Measurements from ENCODE around the gene ACKR3.

Gene ACKR3

GRCh38 chr2:236597629-236598028, 28.0 kb downstream of the ACKR3 start:
- Histone ChIP-seq H3K4me3 (ENCODE audit: low read length in 2 of 2) (no peak overlapping the region), H3K9ac (ENCODE audit: low read depth in 1 of 2, low read length in 2 of 2) (no peak overlapping the region), H3K27ac (ENCODE audit: low read depth in 2 of 2, low read length in 2 of 2) (no peak overlapping the region), H3K27me3 (ENCODE audit: control insufficient read depth in 2 of 2, insufficient read depth in 2 of 2, low read length in 2 of 2) (peaks cover 0 to 3% of the 10 kb centered on the region in 2 donors), H3K9me3 (ENCODE audit: control insufficient read depth in 2 of 2, low read length in 2 of 2) (no peaks in the 10 kb centered on the region), H3K4me1 (ENCODE audit: control insufficient read depth in 2 of 2, insufficient read depth in 2 of 2, low read length in 2 of 2) (no peaks in the 10 kb centered on the region), H3K36me3 (ENCODE audit: control insufficient read depth in 2 of 2, insufficient read depth in 2 of 2, low read length in 2 of 2) (no peaks in the 10 kb centered on the region)

GRCh38 chr2:236599059-236599458, 29.4 kb downstream of the ACKR3 start:
- H3K27ac ChIP-seq (ENCODE audit: low read depth in 2 of 2, low read length in 2 of 2), result no peak overlapping the region
- no peaks in the 10 kb centered on the region for H3K36me3 ChIP-seq (ENCODE audit: control insufficient read depth in 2 of 2, insufficient read depth in 2 of 2, low read length in 2 of 2)
- peaks cover 0 to 3% of the 10 kb centered on the region in 2 donors for H3K27me3 ChIP-seq (ENCODE audit: control insufficient read depth in 2 of 2, insufficient read depth in 2 of 2, low read length in 2 of 2)
- H3K4me3 ChIP-seq (ENCODE audit: low read length in 2 of 2), result no peak overlapping the region
- no peaks in the 10 kb centered on the region for H3K9me3 ChIP-seq (ENCODE audit: control insufficient read depth in 2 of 2, low read length in 2 of 2)
- no peak overlapping the region for H3K9ac ChIP-seq (ENCODE audit: low read depth in 1 of 2, low read length in 2 of 2)
- no peaks in the 10 kb centered on the region for H3K4me1 ChIP-seq (ENCODE audit: control insufficient read depth in 2 of 2, insufficient read depth in 2 of 2, low read length in 2 of 2)

GRCh38 chr2:236600158-236600557, 30.5 kb downstream of the ACKR3 start:
- no peak overlapping the region for H3K9ac ChIP-seq (ENCODE audit: low read depth in 1 of 2, low read length in 2 of 2)
- no peaks in the 10 kb centered on the region for H3K9me3 ChIP-seq (ENCODE audit: control insufficient read depth in 2 of 2, low read length in 2 of 2)
- H3K27ac ChIP-seq (ENCODE audit: low read depth in 2 of 2, low read length in 2 of 2), result no peak overlapping the region
- no peak overlapping the region for H3K4me3 ChIP-seq (ENCODE audit: low read length in 2 of 2)
- no peaks in the 10 kb centered on the region for H3K36me3 ChIP-seq (ENCODE audit: control insufficient read depth in 2 of 2, insufficient read depth in 2 of 2, low read length in 2 of 2)
- H3K27me3 ChIP-seq (ENCODE audit: control insufficient read depth in 2 of 2, insufficient read depth in 2 of 2, low read length in 2 of 2), result peaks cover 0 to 3% of the 10 kb centered on the region in 2 donors
- no peaks in the 10 kb centered on the region for H3K4me1 ChIP-seq (ENCODE audit: control insufficient read depth in 2 of 2, insufficient read depth in 2 of 2, low read length in 2 of 2)

DNA sequence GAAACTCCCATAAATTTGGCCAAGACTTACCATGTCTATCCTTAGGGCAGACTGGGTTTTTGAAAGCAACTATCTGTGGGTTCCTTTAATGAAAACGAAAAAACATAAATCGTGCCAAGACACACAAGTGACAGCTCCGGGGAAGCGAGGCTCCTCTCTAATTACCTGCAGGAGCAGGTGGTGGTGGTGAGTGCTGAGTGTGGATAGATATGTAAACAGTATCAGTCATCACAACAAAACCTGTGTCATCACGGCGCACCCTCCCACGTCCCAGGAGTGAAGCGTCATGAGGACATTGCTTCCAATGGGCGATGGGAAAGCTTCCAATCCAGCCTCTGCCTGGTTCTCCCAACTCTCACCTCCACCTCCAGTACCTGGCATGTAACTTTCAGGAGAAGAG, 31.3 kb downstream of the ACKR3 start:
- Histone ChIP-seq H3K9ac (ENCODE audit: low read depth in 1 of 2, low read length in 2 of 2) (no peak overlapping the region), H3K36me3 (ENCODE audit: control insufficient read depth in 2 of 2, insufficient read depth in 2 of 2, low read length in 2 of 2) (no peaks in the 10 kb centered on the region), H3K27me3 (ENCODE audit: control insufficient read depth in 2 of 2, insufficient read depth in 2 of 2, low read length in 2 of 2) (peaks cover 0 to 3% of the 10 kb centered on the region in 2 donors), H3K27ac (ENCODE audit: low read depth in 2 of 2, low read length in 2 of 2) (no peak overlapping the region), H3K9me3 (ENCODE audit: control insufficient read depth in 2 of 2, low read length in 2 of 2) (no peaks in the 10 kb centered on the region), H3K4me1 (ENCODE audit: control insufficient read depth in 2 of 2, insufficient read depth in 2 of 2, low read length in 2 of 2) (no peaks in the 10 kb centered on the region), H3K4me3 (ENCODE audit: low read length in 2 of 2) (no peak overlapping the region)

GRCh38 chr2:236601316-236602202, 31.9 kb downstream of the ACKR3 start:
- Histone ChIP-seq H3K9ac (ENCODE audit: low read depth in 1 of 2, low read length in 2 of 2) (no peak overlapping the region), H3K4me3 (ENCODE audit: low read length in 2 of 2) (no peak overlapping the region), H3K27ac (ENCODE audit: low read depth in 2 of 2, low read length in 2 of 2) (no peak overlapping the region), H3K36me3 (ENCODE audit: control insufficient read depth in 2 of 2, insufficient read depth in 2 of 2, low read length in 2 of 2) (no peaks in the 10 kb centered on the region), H3K9me3 (ENCODE audit: control insufficient read depth in 2 of 2, low read length in 2 of 2) (no peaks in the 10 kb centered on the region), H3K4me1 (ENCODE audit: control insufficient read depth in 2 of 2, insufficient read depth in 2 of 2, low read length in 2 of 2) (no peaks in the 10 kb centered on the region), H3K27me3 (ENCODE audit: control insufficient read depth in 2 of 2, insufficient read depth in 2 of 2, low read length in 2 of 2) (peaks cover 0 to 3% of the 10 kb centered on the region in 2 donors)

GRCh38 chr2:236602678-236603077, 33.1 kb downstream of the ACKR3 start:
- Histone ChIP-seq H3K36me3 (ENCODE audit: control insufficient read depth in 2 of 2, insufficient read depth in 2 of 2, low read length in 2 of 2) (no peaks in the 10 kb centered on the region), H3K4me1 (ENCODE audit: control insufficient read depth in 2 of 2, insufficient read depth in 2 of 2, low read length in 2 of 2) (no peaks in the 10 kb centered on the region), H3K4me3 (ENCODE audit: low read length in 2 of 2) (no peak overlapping the region), H3K27ac (ENCODE audit: low read depth in 2 of 2, low read length in 2 of 2) (no peak overlapping the region), H3K9ac (ENCODE audit: low read depth in 1 of 2, low read length in 2 of 2) (no peak overlapping the region), H3K27me3 (ENCODE audit: control insufficient read depth in 2 of 2, insufficient read depth in 2 of 2, low read length in 2 of 2) (peaks cover 0 to 3% of the 10 kb centered on the region in 2 donors), H3K9me3 (ENCODE audit: control insufficient read depth in 2 of 2, low read length in 2 of 2) (no peaks in the 10 kb centered on the region)

DNA sequence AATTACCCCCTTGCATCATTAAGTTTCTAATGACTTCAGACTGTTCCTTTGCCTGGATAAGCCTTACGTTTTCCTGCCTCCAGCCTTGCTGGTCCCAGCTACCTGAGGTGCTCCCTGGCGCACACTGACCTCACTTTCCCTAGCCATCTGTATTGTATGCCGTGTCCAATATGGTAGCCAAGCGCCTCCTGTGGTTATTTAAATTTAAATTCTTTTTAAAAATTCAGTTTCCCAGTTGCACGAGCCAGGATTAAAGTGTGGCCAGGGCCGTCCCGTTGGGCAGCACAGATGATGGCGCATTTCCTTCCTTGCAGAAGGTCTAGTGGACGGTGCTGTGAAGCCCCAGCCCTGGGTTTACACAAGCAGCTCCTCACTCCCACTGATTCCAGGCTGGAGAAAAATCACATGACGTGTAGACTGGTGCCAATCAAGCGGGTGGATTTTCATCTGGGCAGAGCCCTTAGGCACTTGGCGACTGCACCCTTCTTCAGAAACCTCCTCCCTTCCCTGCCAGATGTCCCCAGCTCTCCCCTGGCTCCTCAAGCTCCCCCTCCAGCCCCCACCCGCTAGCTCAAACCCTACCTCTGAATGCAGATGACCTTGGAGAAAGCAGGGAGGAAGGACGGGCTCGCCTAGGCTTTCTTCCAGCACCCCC, 33.9 kb downstream of the ACKR3 start:
- Histone ChIP-seq H3K9me3 (ENCODE audit: control insufficient read depth in 2 of 2, low read length in 2 of 2) (no peaks in the 10 kb centered on the region), H3K36me3 (ENCODE audit: control insufficient read depth in 2 of 2, insufficient read depth in 2 of 2, low read length in 2 of 2) (no peaks in the 10 kb centered on the region), H3K27me3 (ENCODE audit: control insufficient read depth in 2 of 2, insufficient read depth in 2 of 2, low read length in 2 of 2) (peaks cover 0 to 3% of the 10 kb centered on the region in 2 donors), H3K9ac (ENCODE audit: low read depth in 1 of 2, low read length in 2 of 2) (no peak overlapping the region), H3K27ac (ENCODE audit: low read depth in 2 of 2, low read length in 2 of 2) (no peak overlapping the region), H3K4me3 (ENCODE audit: low read length in 2 of 2) (no peak overlapping the region), H3K4me1 (ENCODE audit: control insufficient read depth in 2 of 2, insufficient read depth in 2 of 2, low read length in 2 of 2) (no peaks in the 10 kb centered on the region)

DNA sequence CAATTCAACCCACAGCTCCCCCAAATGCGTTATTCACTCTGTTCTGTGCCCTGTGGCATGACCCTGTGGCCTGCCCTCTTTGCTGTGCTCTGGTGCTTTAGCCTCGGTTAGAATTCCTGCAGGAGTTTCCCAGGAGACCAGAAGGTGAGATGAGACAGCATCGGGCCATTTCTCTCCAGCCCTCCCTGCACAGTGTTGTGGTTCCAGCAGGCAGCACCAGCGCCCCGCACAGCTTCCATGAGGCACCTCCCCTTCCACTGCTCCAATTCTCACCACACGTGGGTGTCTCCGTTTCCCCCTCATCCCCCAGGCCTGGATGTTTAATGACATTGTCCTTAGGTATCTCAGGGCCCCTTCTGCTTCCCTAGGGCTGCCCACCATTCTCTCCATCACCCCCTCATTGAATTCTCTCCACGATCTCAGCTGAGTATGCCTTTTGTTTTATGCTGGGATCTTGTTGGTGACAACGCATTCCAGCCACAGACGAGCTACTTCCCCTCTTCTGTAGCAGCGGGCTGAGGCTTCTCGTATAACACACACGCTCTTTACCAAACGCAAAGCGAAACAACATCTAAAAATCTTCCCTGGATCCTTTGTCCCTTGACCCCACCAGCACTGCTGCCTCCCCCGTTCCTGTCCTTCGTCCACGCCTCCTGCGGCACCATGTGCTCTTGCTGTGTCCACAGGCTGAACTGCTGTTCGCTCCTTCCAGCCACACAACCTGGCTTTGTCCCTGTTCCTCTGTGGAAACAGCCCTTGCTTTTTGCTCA, 35.1 kb downstream of the ACKR3 start:
- Histone ChIP-seq H3K4me1 (ENCODE audit: control insufficient read depth in 2 of 2, insufficient read depth in 2 of 2, low read length in 2 of 2) (no peaks in the 10 kb centered on the region), H3K27me3 (ENCODE audit: control insufficient read depth in 2 of 2, insufficient read depth in 2 of 2, low read length in 2 of 2) (peaks cover 0 to 3% of the 10 kb centered on the region in 2 donors), H3K9me3 (ENCODE audit: control insufficient read depth in 2 of 2, low read length in 2 of 2) (no peaks in the 10 kb centered on the region), H3K4me3 (ENCODE audit: low read length in 2 of 2) (no peak overlapping the region), H3K27ac (ENCODE audit: low read depth in 2 of 2, low read length in 2 of 2) (no peak overlapping the region), H3K36me3 (ENCODE audit: control insufficient read depth in 2 of 2, insufficient read depth in 2 of 2, low read length in 2 of 2) (no peaks in the 10 kb centered on the region), H3K9ac (ENCODE audit: low read depth in 1 of 2, low read length in 2 of 2) (no peak overlapping the region)

GRCh38 chr2:236605345-236605734, 35.7 kb downstream of the ACKR3 start:
- Histone ChIP-seq H3K4me1 (ENCODE audit: control insufficient read depth in 2 of 2, insufficient read depth in 2 of 2, low read length in 2 of 2) (no peaks in the 10 kb centered on the region), H3K9me3 (ENCODE audit: control insufficient read depth in 2 of 2, low read length in 2 of 2) (no peaks in the 10 kb centered on the region), H3K36me3 (ENCODE audit: control insufficient read depth in 2 of 2, insufficient read depth in 2 of 2, low read length in 2 of 2) (no peaks in the 10 kb centered on the region), H3K9ac (ENCODE audit: low read depth in 1 of 2, low read length in 2 of 2) (no peak overlapping the region), H3K27ac (ENCODE audit: low read depth in 2 of 2, low read length in 2 of 2) (no peak overlapping the region), H3K27me3 (ENCODE audit: control insufficient read depth in 2 of 2, insufficient read depth in 2 of 2, low read length in 2 of 2) (peaks cover 0 to 3% of the 10 kb centered on the region in 2 donors), H3K4me3 (ENCODE audit: low read length in 2 of 2) (no peak overlapping the region)

DNA sequence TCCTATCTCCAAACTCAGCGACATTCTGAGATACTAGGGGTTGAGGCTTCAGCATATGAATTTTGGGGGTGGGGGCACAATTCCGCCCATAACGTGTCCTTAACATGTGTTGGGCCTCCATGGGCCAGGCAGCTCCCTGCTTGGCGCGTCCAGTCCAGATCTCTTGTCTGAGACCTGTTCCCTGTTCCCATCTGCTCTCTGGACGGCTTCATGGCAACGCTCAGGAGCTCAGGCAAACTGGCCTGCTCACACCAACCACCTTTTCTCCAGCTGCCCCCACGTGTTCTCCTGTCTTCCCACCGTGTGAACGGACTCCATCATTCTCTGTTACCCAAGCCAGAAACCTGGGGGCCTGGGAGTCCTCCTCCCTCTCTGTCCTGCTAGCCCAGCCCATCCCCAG, 36.4 kb downstream of the ACKR3 start:
- no peak overlapping the region for H3K9ac ChIP-seq (ENCODE audit: low read depth in 1 of 2, low read length in 2 of 2)
- no peak overlapping the region for H3K27ac ChIP-seq (ENCODE audit: low read depth in 2 of 2, low read length in 2 of 2)
- no peaks in the 10 kb centered on the region for H3K9me3 ChIP-seq (ENCODE audit: control insufficient read depth in 2 of 2, low read length in 2 of 2)
- no peak overlapping the region for H3K4me3 ChIP-seq (ENCODE audit: low read length in 2 of 2)
- no peaks in the 10 kb centered on the region for H3K4me1 ChIP-seq (ENCODE audit: control insufficient read depth in 2 of 2, insufficient read depth in 2 of 2, low read length in 2 of 2)
- H3K27me3 ChIP-seq (ENCODE audit: control insufficient read depth in 2 of 2, insufficient read depth in 2 of 2, low read length in 2 of 2), result peaks cover 0 to 3% of the 10 kb centered on the region in 2 donors
- no peaks in the 10 kb centered on the region for H3K36me3 ChIP-seq (ENCODE audit: control insufficient read depth in 2 of 2, insufficient read depth in 2 of 2, low read length in 2 of 2)

All from mucosa of rectum (tissue), 2 donors.